ENCODE results near the gene TAMALIN.
A peak's percentile ranks its signal among the peaks of the same experiment; 100 is the strongest.

TAMALIN gene

DNA sequence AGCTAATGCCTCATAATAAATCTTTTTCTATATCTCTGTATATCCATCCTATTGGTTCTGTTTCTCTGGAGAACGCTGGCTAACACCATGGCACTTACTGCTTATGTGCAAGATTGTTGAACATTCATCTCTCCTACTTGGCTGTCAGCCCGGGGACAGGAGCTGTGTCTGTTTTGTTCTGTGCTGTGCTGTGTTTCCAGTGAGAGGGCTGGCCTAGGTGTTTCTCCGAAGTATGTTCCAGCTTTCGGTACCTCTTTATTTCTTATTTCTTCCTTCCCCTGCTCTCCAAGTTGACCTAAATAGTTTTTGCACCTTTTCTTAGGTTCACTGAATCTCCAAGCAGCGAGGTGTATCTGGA, 25.7 kb downstream of the TAMALIN start:
- no peak for DNase-seq (ENCODE audit: low read depth)
- H3K4me3 ChIP-seq (ENCODE audit: low read depth, low read length): no peak overlapping the region

GRCh38 chr12:52032804-52033445, 26.2 kb downstream of the TAMALIN start:
- H3K4me3 ChIP-seq (ENCODE audit: low read depth, low read length): peak overlapping the region; percentile 27
- peak; percentile 98 for DNase-seq (ENCODE audit: low read depth)
- TF ChIP-seq POLR2A (IDR thresholded peaks at IDR 0.05; ENCODE audit: extremely low read depth, insufficient read length) (no peak), MAX (IDR thresholded peaks at IDR 0.05; ENCODE audit: low read depth, low read length) (no peak), MYC (IDR thresholded peaks at IDR 0.05; ENCODE audit: low read depth, low read length) (no peak)
- TF ChIP-seq, protein P1, sequence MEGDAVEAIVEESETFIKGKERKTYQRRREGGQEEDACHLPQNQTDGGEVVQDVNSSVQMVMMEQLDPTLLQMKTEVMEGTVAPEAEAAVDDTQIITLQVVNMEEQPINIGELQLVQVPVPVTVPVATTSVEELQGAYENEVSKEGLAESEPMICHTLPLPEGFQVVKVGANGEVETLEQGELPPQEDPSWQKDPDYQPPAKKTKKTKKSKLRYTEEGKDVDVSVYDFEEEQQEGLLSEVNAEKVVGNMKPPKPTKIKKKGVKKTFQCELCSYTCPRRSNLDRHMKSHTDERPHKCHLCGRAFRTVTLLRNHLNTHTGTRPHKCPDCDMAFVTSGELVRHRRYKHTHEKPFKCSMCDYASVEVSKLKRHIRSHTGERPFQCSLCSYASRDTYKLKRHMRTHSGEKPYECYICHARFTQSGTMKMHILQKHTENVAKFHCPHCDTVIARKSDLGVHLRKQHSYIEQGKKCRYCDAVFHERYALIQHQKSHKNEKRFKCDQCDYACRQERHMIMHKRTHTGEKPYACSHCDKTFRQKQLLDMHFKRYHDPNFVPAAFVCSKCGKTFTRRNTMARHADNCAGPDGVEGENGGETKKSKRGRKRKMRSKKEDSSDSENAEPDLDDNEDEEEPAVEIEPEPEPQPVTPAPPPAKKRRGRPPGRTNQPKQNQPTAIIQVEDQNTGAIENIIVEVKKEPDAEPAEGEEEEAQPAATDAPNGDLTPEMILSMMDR (IDR thresholded peaks at IDR 0.05; ENCODE audit: low read depth, low read length): no peak

More for the DNA sequence above, 25.7 kb downstream of the TAMALIN start:
- TF ChIP-seq MYC (IDR thresholded peaks at IDR 0.05; ENCODE audit: low read depth, low read length) (no peak), POLR2A (IDR thresholded peaks at IDR 0.05; ENCODE audit: extremely low read depth, insufficient read length) (no peak), MAX (IDR thresholded peaks at IDR 0.05; ENCODE audit: low read depth, low read length) (no peak)
- TF ChIP-seq, protein P1 (IDR thresholded peaks at IDR 0.05; ENCODE audit: low read depth, low read length): no peak

DNA sequence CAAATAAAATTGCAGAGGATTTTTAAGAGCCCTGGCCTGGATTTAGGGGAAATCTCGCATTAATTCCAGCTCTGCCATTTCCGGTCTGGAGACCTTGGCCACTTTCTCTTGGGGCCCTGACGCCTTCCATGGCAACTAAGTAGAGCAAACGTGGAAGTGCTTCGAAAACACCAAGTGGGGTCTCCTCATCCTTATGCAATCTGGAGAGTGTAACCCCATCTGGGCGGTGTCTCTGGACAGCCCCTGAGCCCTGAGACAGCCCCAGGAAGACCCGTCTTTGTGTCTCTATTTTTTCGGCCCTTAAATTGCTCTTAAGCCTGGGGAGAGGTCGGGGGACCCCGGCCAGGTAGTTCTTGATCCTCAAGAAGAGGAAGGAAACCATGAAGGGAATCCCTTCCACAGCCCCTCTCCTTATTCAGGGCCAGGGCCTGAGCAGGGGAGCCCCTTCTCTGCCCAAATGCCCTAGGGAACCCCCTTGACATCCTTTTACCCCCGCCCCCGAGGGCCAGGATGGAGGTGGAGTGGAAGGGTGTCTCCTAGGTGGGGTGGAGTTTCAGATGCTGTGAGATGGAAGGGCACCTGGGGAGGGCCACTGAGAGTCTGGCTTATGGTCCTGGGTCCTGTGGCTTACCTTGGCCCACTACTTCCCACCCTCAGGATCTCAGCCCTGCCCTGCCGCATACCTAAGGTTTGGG, 26.8 kb downstream of the TAMALIN start:
- DNase-seq (ENCODE audit: low read depth): no peak
- peak overlapping the region; percentile 27 for H3K4me3 ChIP-seq (ENCODE audit: low read depth, low read length)
- TF ChIP-seq, protein P1 (IDR thresholded peaks at IDR 0.05; ENCODE audit: low read depth, low read length): no peak
- TF ChIP-seq POLR2A (IDR thresholded peaks at IDR 0.05; ENCODE audit: extremely low read depth, insufficient read length) (no peak), MAX (IDR thresholded peaks at IDR 0.05; ENCODE audit: low read depth, low read length) (no peak), MYC (IDR thresholded peaks at IDR 0.05; ENCODE audit: low read depth, low read length) (no peak)

GRCh38 chr12:52035190-52035589, 28.4 kb downstream of the TAMALIN start:
- H3K4me3 ChIP-seq (ENCODE audit: low read depth, low read length): no peak overlapping the region
- no peak for TF ChIP-seq MYC (IDR thresholded peaks at IDR 0.05; ENCODE audit: low read depth, low read length)
- no peak for TF ChIP-seq POLR2A (IDR thresholded peaks at IDR 0.05; ENCODE audit: extremely low read depth, insufficient read length)
- TF ChIP-seq, protein P1 (IDR thresholded peaks at IDR 0.05; ENCODE audit: low read depth, low read length): no peak
- TF ChIP-seq MAX (IDR thresholded peaks at IDR 0.05; ENCODE audit: low read depth, low read length): no peak
- DNase-seq (ENCODE audit: low read depth): no peak

- H3K4me3 ChIP-seq (ENCODE audit: low read depth, low read length): no peak overlapping the region
- DNase-seq (ENCODE audit: low read depth): no peak
- no peak for TF ChIP-seq MYC (IDR thresholded peaks at IDR 0.05; ENCODE audit: low read depth, low read length)
Observed at GRCh38 chr12:52035926-52036325, 29.2 kb downstream of the TAMALIN start.

DNA sequence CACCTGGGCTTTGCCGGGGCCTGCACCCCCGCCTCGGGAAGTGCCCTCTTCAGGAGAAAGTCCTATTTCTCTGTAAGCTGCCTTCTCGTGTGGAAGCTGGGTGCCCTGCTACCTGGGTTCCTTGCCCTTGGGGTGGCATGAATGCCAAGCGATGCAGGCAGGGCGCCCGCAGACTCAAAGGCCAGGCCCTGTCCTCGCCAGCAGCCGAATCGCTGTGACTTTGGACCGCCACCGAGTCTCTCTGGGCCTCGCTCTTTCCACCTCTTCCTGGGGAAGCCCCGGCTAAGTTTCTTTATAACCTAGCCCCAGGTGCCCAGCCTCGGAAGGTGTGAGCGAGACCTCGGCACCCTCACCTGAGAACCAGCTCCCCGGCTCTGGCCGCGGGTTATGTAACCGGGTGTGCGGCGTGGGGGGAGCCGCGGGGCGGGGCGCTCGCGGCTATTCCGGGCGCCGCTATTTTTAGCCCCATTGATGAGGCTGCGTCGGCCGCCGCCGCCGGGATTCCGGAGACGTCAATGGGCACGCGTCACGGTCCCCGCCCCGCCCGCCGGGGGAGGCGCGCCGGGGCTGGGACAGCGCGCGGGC, 29.9 kb downstream of the TAMALIN start:
- peak; percentile 77 for DNase-seq (ENCODE audit: low read depth)
- H3K4me3 ChIP-seq (ENCODE audit: low read depth, low read length): no peak overlapping the region
- TF ChIP-seq POLR2A (IDR thresholded peaks at IDR 0.05; ENCODE audit: extremely low read depth, insufficient read length) (no peak), MYC (IDR thresholded peaks at IDR 0.05; ENCODE audit: low read depth, low read length) (no peak), MAX (IDR thresholded peaks at IDR 0.05; ENCODE audit: low read depth, low read length) (no peak)
- TF ChIP-seq, protein P1 (IDR thresholded peaks at IDR 0.05; ENCODE audit: low read depth, low read length): no peak

Measured in NB4 (cell line).